ENCODE measurements around the gene SOX11. TPM values are rescaled to one million over a fixed set of nuclear protein-coding genes. Genes with fewer than 3 reads are reported as not detected.
A peak's percentile ranks its signal among the peaks of the same experiment; 100 is the strongest.
"Not testable (repeated sequence)": the region's sequence is repeated elsewhere in the genome, so short reads cannot be mapped to it uniquely, and the experiment has no call there.

The SOX11 gene
- total RNA-seq (2021) = not detected in 2 replicates
- Bru-seq, nascent RNA = percentile 13 among the genes with signal in this experiment
- percentile 13 among the genes with signal in this experiment for BruChase-seq, experiment 1, labeled RNA remaining after a 2-hour chase
- BruChase-seq, experiment 2, labeled RNA remaining after a 6-hour chase = not detected
- long read RNA-seq = 0 reads

DNA sequence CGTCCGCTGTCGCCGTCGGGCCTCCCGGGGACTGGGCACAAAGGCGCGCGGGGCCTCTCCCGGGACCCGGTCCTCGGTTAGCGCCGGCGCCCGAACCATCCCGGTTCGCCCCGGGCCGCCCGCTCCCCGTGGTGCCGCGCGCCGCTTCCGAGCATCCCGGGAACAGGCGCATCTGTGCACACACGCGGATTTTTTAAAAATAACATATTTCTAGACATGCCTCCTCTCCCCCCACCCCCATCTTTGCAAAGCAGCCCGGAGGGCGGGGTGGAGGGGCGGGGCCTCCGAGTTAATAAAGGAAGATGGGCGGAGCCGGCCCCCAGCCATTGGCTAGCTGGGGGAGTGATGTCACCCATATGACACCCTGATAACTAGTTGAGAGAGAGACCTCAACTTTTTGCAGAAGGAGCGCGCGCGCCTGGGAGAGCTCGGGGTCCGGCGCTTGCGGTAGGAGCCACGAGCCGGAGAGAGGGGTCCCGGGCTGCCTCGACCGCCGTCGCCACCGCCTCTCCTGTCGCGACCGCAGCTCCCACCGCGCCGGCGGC, at the start of gene SOX11:
Gene SOX11, plus strand, starts transcription at position 400 of the 545 bp plus-strand sequence. CDS start 338 bp downstream, outside the sequence.
- Histone ChIP-seq H3K36me3 (ENCODE audit: low read depth) (no peaks in the 10 kb centered on the region), H4K20me1 (ENCODE audit: insufficient read depth) (no peaks in the 10 kb centered on the region), H3K27me3 (ENCODE audit: insufficient read depth, low read depth) (no peaks in the 10 kb centered on the region), H3F3A (ENCODE audit: insufficient read depth, low read depth) (no peaks in the 10 kb centered on the region), H3K4me1 (replicated peaks; ENCODE audit: insufficient read depth) (no peaks in the 10 kb centered on the region), H3K27ac (no peak within 1 kb of the TSS), H3K79me2 (ENCODE audit: low read depth) (no peaks in the 10 kb centered on the region), H3K4me3 (no peak within 1 kb of the TSS), H2AFZ (no peak within 1 kb of the TSS), H3K9me3 (ENCODE audit: insufficient read depth, low read depth) (no peaks in the 10 kb centered on the region), H3K4me2 (no peak within 1 kb of the TSS), H3K9me2 (ENCODE audit: insufficient read depth) (no peaks in the 10 kb centered on the region)
- CTCF ChIA-PET = no interaction called here
- POLR2A ChIA-PET (ENCODE audit: unreplicated experiment) = no interaction called here
- no peak for DNase-seq
- intact Hi-C loops (cut with micrococcal nuclease; ENCODE audit: unreplicated experiment) = no loop called here
- no TSS peak for BruUV-seq (replicated peaks)
- TF ChIP-seq, protein P1, sequence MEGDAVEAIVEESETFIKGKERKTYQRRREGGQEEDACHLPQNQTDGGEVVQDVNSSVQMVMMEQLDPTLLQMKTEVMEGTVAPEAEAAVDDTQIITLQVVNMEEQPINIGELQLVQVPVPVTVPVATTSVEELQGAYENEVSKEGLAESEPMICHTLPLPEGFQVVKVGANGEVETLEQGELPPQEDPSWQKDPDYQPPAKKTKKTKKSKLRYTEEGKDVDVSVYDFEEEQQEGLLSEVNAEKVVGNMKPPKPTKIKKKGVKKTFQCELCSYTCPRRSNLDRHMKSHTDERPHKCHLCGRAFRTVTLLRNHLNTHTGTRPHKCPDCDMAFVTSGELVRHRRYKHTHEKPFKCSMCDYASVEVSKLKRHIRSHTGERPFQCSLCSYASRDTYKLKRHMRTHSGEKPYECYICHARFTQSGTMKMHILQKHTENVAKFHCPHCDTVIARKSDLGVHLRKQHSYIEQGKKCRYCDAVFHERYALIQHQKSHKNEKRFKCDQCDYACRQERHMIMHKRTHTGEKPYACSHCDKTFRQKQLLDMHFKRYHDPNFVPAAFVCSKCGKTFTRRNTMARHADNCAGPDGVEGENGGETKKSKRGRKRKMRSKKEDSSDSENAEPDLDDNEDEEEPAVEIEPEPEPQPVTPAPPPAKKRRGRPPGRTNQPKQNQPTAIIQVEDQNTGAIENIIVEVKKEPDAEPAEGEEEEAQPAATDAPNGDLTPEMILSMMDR (conservative IDR thresholded peaks at IDR 0.05) = no peak
- no peak for TF ChIP-seq EZH2 (IDR thresholded peaks at IDR 0.05; ENCODE audit: low read depth)

DNA sequence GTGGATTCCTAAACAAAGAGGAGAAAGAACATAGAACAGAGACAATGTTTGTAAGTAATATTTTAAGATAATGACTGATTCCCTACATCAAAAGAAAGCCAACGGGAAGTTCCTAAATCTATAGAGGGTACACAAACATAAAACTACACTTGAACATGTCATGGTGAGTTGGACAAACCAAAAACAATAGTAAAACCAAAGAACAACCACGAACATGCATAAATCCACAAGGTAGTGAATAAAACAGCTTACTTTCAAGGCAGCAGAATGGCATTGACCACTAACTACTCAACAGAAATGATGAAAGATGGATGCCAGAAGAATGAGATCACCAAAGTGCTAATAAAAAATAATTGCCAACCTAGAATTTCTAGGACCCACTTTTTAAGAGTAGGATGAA, 39.5 kb upstream of the SOX11 start:
- POLR2A ChIA-PET (ENCODE audit: unreplicated experiment); DNase-seq; H3K9me3 ChIP-seq (ENCODE audit: insufficient read depth, low read depth); intact Hi-C loops (cut with micrococcal nuclease; ENCODE audit: unreplicated experiment); H3K27ac ChIP-seq; H2AFZ ChIP-seq; H3F3A ChIP-seq (ENCODE audit: insufficient read depth, low read depth); BruUV-seq (replicated peaks); H3K4me2 ChIP-seq; H3K27me3 ChIP-seq (ENCODE audit: insufficient read depth, low read depth); H3K79me2 ChIP-seq (ENCODE audit: low read depth); H3K9me2 ChIP-seq (ENCODE audit: insufficient read depth); CTCF ChIA-PET; H3K36me3 ChIP-seq (ENCODE audit: low read depth); H3K4me3 ChIP-seq; H3K4me1 ChIP-seq (replicated peaks; ENCODE audit: insufficient read depth); H4K20me1 ChIP-seq (ENCODE audit: insufficient read depth): not testable (repeated sequence)

- H3K4me2 ChIP-seq; H3K27me3 ChIP-seq (ENCODE audit: insufficient read depth, low read depth); H3K36me3 ChIP-seq (ENCODE audit: low read depth); POLR2A ChIA-PET (ENCODE audit: unreplicated experiment); H3K9me3 ChIP-seq (ENCODE audit: insufficient read depth, low read depth); H3K27ac ChIP-seq; H2AFZ ChIP-seq; H3K4me3 ChIP-seq; H3K4me1 ChIP-seq (replicated peaks; ENCODE audit: insufficient read depth); BruUV-seq (replicated peaks); DNase-seq; H3K9me2 ChIP-seq (ENCODE audit: insufficient read depth); H3F3A ChIP-seq (ENCODE audit: insufficient read depth, low read depth); CTCF ChIA-PET; intact Hi-C loops (cut with micrococcal nuclease; ENCODE audit: unreplicated experiment); H4K20me1 ChIP-seq (ENCODE audit: insufficient read depth); H3K79me2 ChIP-seq (ENCODE audit: low read depth): not testable (repeated sequence)
Observed at GRCh38 chr2:5653756-5654155, 38.4 kb upstream of the SOX11 start.

DNA sequence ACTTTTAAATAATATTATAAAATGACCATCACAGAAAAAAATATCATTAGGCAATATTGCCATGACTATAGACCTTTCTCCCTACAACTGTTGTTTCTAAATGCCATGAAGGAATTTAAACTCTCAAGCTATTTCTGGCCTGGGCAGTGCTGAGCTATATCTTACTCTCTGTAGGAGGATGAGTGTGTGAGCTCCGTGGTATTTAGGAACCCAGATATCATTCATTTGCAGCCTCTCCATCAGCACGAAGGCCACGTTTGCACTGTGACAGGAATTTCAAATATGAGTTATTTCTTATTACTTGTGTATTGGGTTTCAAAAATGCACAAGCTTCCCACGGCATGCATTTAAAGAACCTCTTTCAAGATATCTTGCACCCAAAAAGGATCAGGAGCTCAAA, 35.0 kb upstream of the SOX11 start:
- Histone ChIP-seq H4K20me1 (ENCODE audit: insufficient read depth) (no peaks in the 10 kb centered on the region), H3K4me3 (no peak overlapping the region), H3K79me2 (ENCODE audit: low read depth) (no peaks in the 10 kb centered on the region), H3K36me3 (ENCODE audit: low read depth) (no peaks in the 10 kb centered on the region), H2AFZ (no peak overlapping the region), H3K27ac (no peak overlapping the region), H3K4me1 (replicated peaks; ENCODE audit: insufficient read depth) (no peaks in the 10 kb centered on the region), H3F3A (ENCODE audit: insufficient read depth, low read depth) (no peaks in the 10 kb centered on the region), H3K27me3 (ENCODE audit: insufficient read depth, low read depth) (no peaks in the 10 kb centered on the region), H3K4me2 (no peak overlapping the region), H3K9me2 (ENCODE audit: insufficient read depth) (no peaks in the 10 kb centered on the region), H3K9me3 (ENCODE audit: insufficient read depth, low read depth) (no peaks in the 10 kb centered on the region)
- TF ChIP-seq, protein P1 (conservative IDR thresholded peaks at IDR 0.05) = no peak
- no peak for TF ChIP-seq EZH2 (IDR thresholded peaks at IDR 0.05; ENCODE audit: low read depth)
- CTCF ChIA-PET = no interaction called here
- no TSS peak for BruUV-seq (replicated peaks)
- intact Hi-C loops (cut with micrococcal nuclease; ENCODE audit: unreplicated experiment) = no loop called here
- POLR2A ChIA-PET (ENCODE audit: unreplicated experiment) = no interaction called here
- no peak for DNase-seq
